ENCODE results near the gene GANAB.

GRCh38 chr11:62652161-62653006 lies 6.0 kb upstream of the GANAB start:
- TF ChIP-seq POLR2A (IDR thresholded peaks at IDR 0.05) (no peak), CTCF (IDR thresholded peaks at IDR 0.05) (no peak)
